HepG2 (cell line): ENCODE results near the gene GBGT1. TPM values are rescaled to one million over a fixed set of nuclear protein-coding genes. Genes with fewer than 3 reads are reported as not detected.
A peak's percentile ranks its signal among the peaks of the same experiment; 100 is the strongest.

Experiments
- ADNP ChIP-seq: sonication (generic); formaldehyde crosslinking; IDR thresholded peaks from 2 replicates; pipeline ENCODE4 v1.4.0; 2020; ENCODE audit warnings: missing genetic modification reagents
- ASH2L ChIP-seq: fragments of 300-600, 200-600 bp; sonication (generic); IDR thresholded peaks from 2 replicates; pipeline ENCODE4 v1.7.0; 2017; ENCODE audit warnings: low read depth, mild to moderate bottlenecking, moderate library complexity, mixed read lengths, low read length; ENCODE audit not compliant: insufficient read length
- CERS6 ChIP-seq: sonication (generic); formaldehyde crosslinking; IDR thresholded peaks from 2 replicates; pipeline ENCODE4 v1.5.0; 2020; ENCODE audit warnings: missing genetic modification reagents
- CREM ChIP-seq, 2 experiments: sonication (generic) in 1 of 2; formaldehyde crosslinking in 1 of 2; IDR thresholded peaks; 2 replicates each; pipeline versions ENCODE4 v1.4.0 to v1.6.1; 2016 to 2020; ENCODE audit warnings: antibody characterized with exemption in 1 of 2, mild to moderate bottlenecking in 1 of 2, missing genetic modification reagents in 1 of 2
- MIER2 ChIP-seq: IDR thresholded peaks from 2 replicates; pipeline ENCODE4 v1.6.1; 2016; ENCODE audit warnings: missing biosample characterization, missing genetic modification reagents
- MYNN ChIP-seq: sonication (generic); formaldehyde crosslinking; IDR thresholded peaks from 2 replicates; pipeline ENCODE4 v1.4.0; 2020; ENCODE audit warnings: mild to moderate bottlenecking, low read depth, missing genetic modification reagents
- NFYC ChIP-seq: IDR thresholded peaks from 2 replicates; pipeline ENCODE4 v1.6.1; 2016; ENCODE audit warnings: missing genetic modification reagents, missing compliant biosample characterization
- POLR2G ChIP-seq: fragments of 200-400 bp; formaldehyde crosslinking; IDR thresholded peaks from 2 replicates; pipeline ENCODE4 v1.6.1; 2018; ENCODE audit warnings: mild to moderate bottlenecking, low read depth, low read length, moderate library complexity
- RFXANK ChIP-seq: IDR thresholded peaks from 2 replicates; pipeline ENCODE4 v1.6.1; 2016
- TFDP2 ChIP-seq: sonication (generic); formaldehyde crosslinking; IDR thresholded peaks from 2 replicates; pipeline ENCODE4 v1.4.0; 2020; ENCODE audit warnings: missing genetic modification reagents
- YEATS2 ChIP-seq: sonication (generic); formaldehyde crosslinking; IDR thresholded peaks from 2 replicates; pipeline ENCODE4 v1.4.0; 2020; ENCODE audit warnings: missing genetic modification reagents, borderline replicate concordance
- ZBTB7B ChIP-seq: sonication (generic); formaldehyde crosslinking; IDR thresholded peaks from 2 replicates; pipeline ENCODE4 v1.4.0; 2020; ENCODE audit warnings: missing genetic modification reagents
- ZNF441 ChIP-seq: sonication (generic); formaldehyde crosslinking; IDR thresholded peaks from 2 replicates; pipeline ENCODE4 v1.7.0; 2021; ENCODE audit warnings: missing genetic modification reagents, borderline replicate concordance
- ZNF501 ChIP-seq: sonication (generic); formaldehyde crosslinking; IDR thresholded peaks from 2 replicates; pipeline ENCODE4 v1.5.1; 2020; ENCODE audit warnings: mild to moderate bottlenecking, moderate library complexity, missing genetic modification reagents
- ZNF703 ChIP-seq: sonication (generic); formaldehyde crosslinking; IDR thresholded peaks from 2 replicates; pipeline ENCODE4 v1.5.1; 2020; ENCODE audit warnings: missing genetic modification reagents, mild to moderate bottlenecking, moderate library complexity, borderline replicate concordance
- ZNF709 ChIP-seq: sonication (generic); formaldehyde crosslinking; IDR thresholded peaks from 2 replicates; pipeline ENCODE4 v1.5.0; 2020; ENCODE audit warnings: mild to moderate bottlenecking, missing genetic modification reagents
- ZNF841 ChIP-seq: sonication (generic); formaldehyde crosslinking; IDR thresholded peaks from 2 replicates; pipeline ENCODE4 v1.8.1; 2023; ENCODE audit warnings: missing genetic modification reagents, borderline replicate concordance
- polyA plus RNA-seq, 8 experiments: library from polyadenylated mRNA; depleted of rRNA in 3 of 8; stranded (reverse) in 7 of 8; unstranded in 1 of 8; fragments of >200 nt; fragmentation: Illumina TruSeq in 4 of 8; extraction: Trizol in 4 of 8; gene quantifications; 2 replicates each; pipeline versions ENCODE4 v1.2.1 to v1.2.3, GENCODE V29; 2011 to 2016; ENCODE audit warnings: low read depth in 4 of 8, missing spikeins in 1 of 8, mixed read lengths in 1 of 8; ENCODE audit not compliant: insufficient read depth in 1 of 8
- total RNA-seq, 5 experiments: library from RNA; depleted of rRNA; stranded (reverse); fragments of >200 nt; fragmentation: Illumina TruSeq; extraction: Trizol; gene quantifications; 2 replicates each; pipeline ENCODE4 v1.2.3, GENCODE V29; 2016; ENCODE audit warnings: low read depth in 1 of 5
- TF ChIP-seq, protein P1 (sequence below): sonication (generic); formaldehyde crosslinking; IDR thresholded peaks from 2 replicates; pipeline ENCODE4 v1.9.0; 2021; ENCODE audit warnings: missing genetic modification reagents, mild to moderate bottlenecking, borderline replicate concordance
- TF ChIP-seq, protein P2 (sequence below): sonication (generic); formaldehyde crosslinking; IDR thresholded peaks from 2 replicates; pipeline ENCODE4 v1.4.0; 2020; ENCODE audit warnings: low read depth, mild to moderate bottlenecking, missing genetic modification reagents
- TF ChIP-seq, protein P3 (sequence below): sonication (generic); formaldehyde crosslinking; IDR thresholded peaks from 2 replicates; pipeline ENCODE4 v1.5.0; 2020; ENCODE audit warnings: missing genetic modification reagents
- TF ChIP-seq, protein P4 (sequence below): fragments of 450-650 bp; IDR thresholded peaks from 2 replicates; pipeline ENCODE4 v1.6.1; 2017

Gene GBGT1
- total and polyA plus RNA-seq, 2 of the 13 experiments (the other 11 are each of a cell fraction or from before 2014, with no cell fraction given): not detected

DNA sequence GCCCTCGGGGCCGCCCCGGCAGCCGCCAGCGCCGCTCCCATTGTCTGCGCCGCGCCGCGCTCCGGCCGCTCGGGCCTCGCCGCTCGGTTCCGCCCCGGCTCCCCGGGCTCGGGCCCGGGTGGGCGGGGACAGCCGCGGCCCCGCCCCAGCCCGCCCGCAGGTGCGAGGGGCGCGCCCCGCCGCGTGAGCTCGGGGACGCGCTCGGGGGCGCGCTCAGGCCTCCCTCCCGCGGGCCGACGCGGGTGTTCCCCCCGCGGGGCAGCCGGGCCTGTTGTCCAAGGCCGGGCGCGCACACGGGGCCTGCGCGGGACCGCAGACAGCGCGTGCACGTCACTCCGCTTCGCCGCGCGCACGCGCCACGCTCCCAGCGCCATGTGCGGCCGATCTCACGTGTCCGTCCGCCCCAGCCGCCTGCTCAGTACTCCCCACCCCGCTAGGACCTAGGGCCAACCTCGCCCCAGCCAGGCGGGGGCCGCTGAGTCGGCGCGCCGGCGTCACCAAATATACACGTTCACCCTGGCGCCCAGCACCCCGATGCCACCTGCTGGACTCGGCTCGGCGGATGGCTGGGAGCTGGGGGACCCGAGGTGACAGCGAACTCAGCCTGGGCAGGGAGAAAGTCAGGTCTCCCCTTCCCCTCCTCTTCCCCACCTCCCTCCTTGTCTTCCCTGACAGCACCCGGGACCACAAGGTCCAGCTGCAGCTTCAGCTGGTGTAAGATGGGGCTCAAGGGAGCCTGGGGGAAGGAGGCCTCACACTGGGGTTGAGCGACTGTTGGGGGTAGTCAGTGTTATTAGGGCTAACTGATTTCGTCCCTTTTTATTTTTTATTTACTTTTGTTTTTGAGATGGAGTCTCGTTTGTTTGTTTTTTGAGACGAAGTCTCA, 14.3 kb downstream of the GBGT1 start (continued):
- peak; percentile 71 for TF ChIP-seq POLR2G
- peak; percentile 80 for TF ChIP-seq TFDP2
- no peak for TF ChIP-seq MYNN (CRISPR knock-in tag)
- peak; percentile 68; the same call in 1 of the 2 replicates for TF ChIP-seq YEATS2 (CRISPR knock-in tag)
- TF ChIP-seq, protein P1, sequence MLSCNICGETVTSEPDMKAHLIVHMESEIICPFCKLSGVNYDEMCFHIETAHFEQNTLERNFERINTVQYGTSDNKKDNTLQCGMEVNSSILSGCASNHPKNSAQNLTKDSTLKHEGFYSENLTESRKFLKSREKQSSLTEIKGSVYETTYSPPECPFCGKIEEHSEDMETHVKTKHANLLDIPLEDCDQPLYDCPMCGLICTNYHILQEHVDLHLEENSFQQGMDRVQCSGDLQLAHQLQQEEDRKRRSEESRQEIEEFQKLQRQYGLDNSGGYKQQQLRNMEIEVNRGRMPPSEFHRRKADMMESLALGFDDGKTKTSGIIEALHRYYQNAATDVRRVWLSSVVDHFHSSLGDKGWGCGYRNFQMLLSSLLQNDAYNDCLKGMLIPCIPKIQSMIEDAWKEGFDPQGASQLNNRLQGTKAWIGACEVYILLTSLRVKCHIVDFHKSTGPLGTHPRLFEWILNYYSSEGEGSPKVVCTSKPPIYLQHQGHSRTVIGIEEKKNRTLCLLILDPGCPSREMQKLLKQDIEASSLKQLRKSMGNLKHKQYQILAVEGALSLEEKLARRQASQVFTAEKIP (CRISPR knock-in tag): no peak
- TF ChIP-seq, protein P2, sequence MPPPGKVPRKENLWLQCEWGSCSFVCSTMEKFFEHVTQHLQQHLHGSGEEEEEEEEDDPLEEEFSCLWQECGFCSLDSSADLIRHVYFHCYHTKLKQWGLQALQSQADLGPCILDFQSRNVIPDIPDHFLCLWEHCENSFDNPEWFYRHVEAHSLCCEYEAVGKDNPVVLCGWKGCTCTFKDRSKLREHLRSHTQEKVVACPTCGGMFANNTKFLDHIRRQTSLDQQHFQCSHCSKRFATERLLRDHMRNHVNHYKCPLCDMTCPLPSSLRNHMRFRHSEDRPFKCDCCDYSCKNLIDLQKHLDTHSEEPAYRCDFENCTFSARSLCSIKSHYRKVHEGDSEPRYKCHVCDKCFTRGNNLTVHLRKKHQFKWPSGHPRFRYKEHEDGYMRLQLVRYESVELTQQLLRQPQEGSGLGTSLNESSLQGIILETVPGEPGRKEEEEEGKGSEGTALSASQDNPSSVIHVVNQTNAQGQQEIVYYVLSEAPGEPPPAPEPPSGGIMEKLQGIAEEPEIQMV (CRISPR knock-in tag): 0 out of 2 replicates have a peak, but pooled peaks have one; percentile 57
- no peak; the same call in 1 of the 2 replicates for TF ChIP-seq ZNF441 (CRISPR knock-in tag)
- peak; percentile 74 for TF ChIP-seq ZBTB7B (CRISPR knock-in tag)
- peak; percentile 35 for TF ChIP-seq ASH2L
- TF ChIP-seq ZNF501 (CRISPR knock-in tag): 0 out of 2 replicates have a peak, but pooled peaks have one; percentile 16
- TF ChIP-seq, protein P3, sequence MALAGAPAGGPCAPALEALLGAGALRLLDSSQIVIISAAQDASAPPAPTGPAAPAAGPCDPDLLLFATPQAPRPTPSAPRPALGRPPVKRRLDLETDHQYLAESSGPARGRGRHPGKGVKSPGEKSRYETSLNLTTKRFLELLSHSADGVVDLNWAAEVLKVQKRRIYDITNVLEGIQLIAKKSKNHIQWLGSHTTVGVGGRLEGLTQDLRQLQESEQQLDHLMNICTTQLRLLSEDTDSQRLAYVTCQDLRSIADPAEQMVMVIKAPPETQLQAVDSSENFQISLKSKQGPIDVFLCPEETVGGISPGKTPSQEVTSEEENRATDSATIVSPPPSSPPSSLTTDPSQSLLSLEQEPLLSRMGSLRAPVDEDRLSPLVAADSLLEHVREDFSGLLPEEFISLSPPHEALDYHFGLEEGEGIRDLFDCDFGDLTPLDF (CRISPR knock-in tag): no peak
- TF ChIP-seq, protein P4, sequence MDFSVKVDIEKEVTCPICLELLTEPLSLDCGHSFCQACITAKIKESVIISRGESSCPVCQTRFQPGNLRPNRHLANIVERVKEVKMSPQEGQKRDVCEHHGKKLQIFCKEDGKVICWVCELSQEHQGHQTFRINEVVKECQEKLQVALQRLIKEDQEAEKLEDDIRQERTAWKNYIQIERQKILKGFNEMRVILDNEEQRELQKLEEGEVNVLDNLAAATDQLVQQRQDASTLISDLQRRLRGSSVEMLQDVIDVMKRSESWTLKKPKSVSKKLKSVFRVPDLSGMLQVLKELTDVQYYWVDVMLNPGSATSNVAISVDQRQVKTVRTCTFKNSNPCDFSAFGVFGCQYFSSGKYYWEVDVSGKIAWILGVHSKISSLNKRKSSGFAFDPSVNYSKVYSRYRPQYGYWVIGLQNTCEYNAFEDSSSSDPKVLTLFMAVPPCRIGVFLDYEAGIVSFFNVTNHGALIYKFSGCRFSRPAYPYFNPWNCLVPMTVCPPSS: no peak
- no peak for TF ChIP-seq NFYC (CRISPR knock-in tag)
- TF ChIP-seq CERS6 (CRISPR knock-in tag): no peak
- no peak for TF ChIP-seq MIER2 (CRISPR knock-in tag)
- no peak for TF ChIP-seq ZNF841 (CRISPR knock-in tag)
- TF ChIP-seq ADNP (CRISPR knock-in tag): no peak
- TF ChIP-seq ZNF709 (CRISPR knock-in tag): peak; percentile 73; the same call in 1 of the 2 replicates
- TF ChIP-seq CREM (IDR thresholded peaks at IDR 0.05): no peak
- no peak for TF ChIP-seq CREM (CRISPR knock-in tag; IDR thresholded peaks at IDR 0.05)
- TF ChIP-seq ZNF703 (CRISPR knock-in tag): no peak
- no peak for TF ChIP-seq RFXANK
